Thyroid gland (tissue), 4 donors: ENCODE data around the gene TOMM7.

Source experiments
- CTCF ChIP-seq, 6 experiments: fragments of 200-600 bp in 3 of 6; fragments of 450-650 bp in 3 of 6; sonication (generic) in 3 of 6; IDR thresholded peaks; one replicate each; pipeline ENCODE4 v1.5.1; 2016 to 2019; ENCODE audit warnings: antibody characterized with exemption in 6 of 6, mild to moderate bottlenecking in 2 of 6, inconsistent platforms in 1 of 6, moderate library complexity in 1 of 6
- POLR2A ChIP-seq, 2 donors: fragments of 450-650 bp; IDR thresholded peaks; one replicate each; pipeline ENCODE4 v1.6.1; 2017; ENCODE audit warnings: antibody characterized with exemption in 2 of 2, mild to moderate bottlenecking in 2 of 2, moderate library complexity in 1 of 2

GRCh38 chr7:22842973-22843372 is 20.3 kb upstream of the TOMM7 start:
- TF ChIP-seq CTCF (IDR thresholded peaks at IDR 0.05) (no peak), POLR2A (IDR thresholded peaks at IDR 0.05) (no peak)
